ACHN (cell line): ENCODE results near the gene RIN1.

Source experiments
- DNase-seq: peaks from one replicate; pipeline ENCODE4 v3.0.0-alpha.2; 2015
- in situ Hi-C: cut with HindIII; loops from 2 replicates; pipeline ENCODE4 v1.10.0; 2017; ENCODE audit warnings: low sequenced_read_pairs, low pct_ligation_motif_present, low pct_unique_long_range_greater_than_20kb

RIN1 gene

DNA sequence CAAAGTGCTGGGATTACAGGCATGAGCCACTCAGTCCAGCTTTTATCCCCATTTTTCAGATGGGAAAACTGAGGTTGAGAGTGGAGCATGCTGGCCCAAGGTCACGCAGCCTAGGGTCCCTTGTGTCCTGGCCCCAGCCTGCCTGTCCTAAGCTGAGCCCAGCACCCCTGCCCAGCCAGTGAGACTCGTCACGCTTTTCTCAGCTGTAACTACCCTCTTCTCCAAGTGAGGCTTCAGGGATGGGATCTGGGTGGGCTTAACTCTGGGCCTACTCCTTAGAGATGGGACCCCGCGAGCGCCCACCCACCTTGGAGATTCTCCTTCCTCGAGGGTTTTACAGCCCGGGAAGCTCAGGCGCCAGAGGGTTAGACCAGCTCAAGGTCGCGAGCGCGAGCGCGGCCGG, 44.9 kb downstream of the RIN1 start:
- in situ Hi-C loops: no loop called here

GRCh38 chr11:66290330-66290621, 46.0 kb downstream of the RIN1 start:
- DNase-seq: no peak
- in situ Hi-C loops: no loop called here

More for the DNA sequence above, 44.9 kb downstream of the RIN1 start:
- DNase-seq: no peak

- in situ Hi-C loops: no loop called here
- DNase-seq: peak; percentile 75
These were observed 46.5 kb downstream of the RIN1 start for GRCh38 chr11:66289548-66290329.

- DNase-seq: peak; percentile 97
- in situ Hi-C loops: no loop called here
These were observed 47.3 kb downstream of the RIN1 start, which contains the start of gene YIF1A for GRCh38 chr11:66288671-66289547. Gene YIF1A (minus strand): TSS chr11:66289143. CDS start chr11:66288985, 158 bp downstream.

GRCh38 chr11:66287889-66288670, 48.2 kb downstream of the RIN1 start:
- in situ Hi-C loops: no loop called here
- no peak for DNase-seq

DNA sequence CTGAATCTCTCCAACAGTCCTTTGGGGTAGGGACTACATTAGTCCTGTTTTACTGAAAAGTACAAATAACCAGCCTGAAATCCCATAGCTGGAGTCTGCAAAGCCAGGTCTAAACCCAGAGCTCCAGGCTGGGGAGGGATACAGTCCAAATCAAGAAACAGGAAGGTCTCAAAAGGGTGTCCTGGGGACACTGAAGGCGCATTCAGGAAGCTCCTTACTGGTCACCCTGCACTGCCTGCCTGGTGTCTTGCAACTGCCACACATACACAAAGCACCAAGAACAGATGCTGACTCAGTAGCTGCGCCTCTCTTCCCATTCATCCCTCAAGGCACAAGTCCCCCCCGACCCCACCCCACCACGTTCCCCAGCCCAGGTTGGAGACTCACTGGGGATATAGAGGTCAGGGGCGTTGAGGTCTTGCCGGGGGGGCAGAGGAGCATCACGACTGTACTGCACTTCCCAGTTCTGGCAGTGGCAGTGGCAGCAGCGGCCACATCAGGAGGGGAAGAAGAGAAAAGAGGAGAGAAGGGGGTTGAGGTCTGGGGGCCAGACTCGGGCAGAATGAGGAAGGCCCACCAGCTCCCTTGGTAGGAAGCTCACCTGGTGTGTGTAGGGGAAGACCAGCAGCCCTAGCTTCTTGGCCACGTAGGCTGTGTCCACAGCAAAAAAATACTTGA, 48.9 kb downstream of the RIN1 start:
- in situ Hi-C loops: no loop called here
- DNase-seq: no peak

DNA sequence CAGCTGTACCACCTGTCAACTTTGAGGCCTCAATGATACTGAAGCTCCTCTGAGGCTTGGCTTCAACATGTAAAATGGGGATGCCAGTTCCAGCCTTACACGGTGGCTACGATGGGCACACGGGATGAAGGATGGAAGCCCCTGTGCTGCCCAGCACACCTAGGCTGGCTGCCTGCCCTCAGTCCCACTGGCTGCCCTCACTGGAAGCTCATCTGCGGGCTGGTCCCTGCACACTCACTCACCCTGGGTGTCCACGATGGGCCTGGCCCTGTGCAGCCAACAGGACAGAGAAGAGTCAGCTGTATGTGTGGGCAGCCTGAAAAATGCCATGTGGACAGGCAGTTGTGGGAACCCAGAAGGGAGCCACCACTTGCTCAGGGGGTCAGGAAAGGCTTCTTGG, 49.5 kb downstream of the RIN1 start:
- in situ Hi-C loops: no loop called here
- no peak for DNase-seq

DNA sequence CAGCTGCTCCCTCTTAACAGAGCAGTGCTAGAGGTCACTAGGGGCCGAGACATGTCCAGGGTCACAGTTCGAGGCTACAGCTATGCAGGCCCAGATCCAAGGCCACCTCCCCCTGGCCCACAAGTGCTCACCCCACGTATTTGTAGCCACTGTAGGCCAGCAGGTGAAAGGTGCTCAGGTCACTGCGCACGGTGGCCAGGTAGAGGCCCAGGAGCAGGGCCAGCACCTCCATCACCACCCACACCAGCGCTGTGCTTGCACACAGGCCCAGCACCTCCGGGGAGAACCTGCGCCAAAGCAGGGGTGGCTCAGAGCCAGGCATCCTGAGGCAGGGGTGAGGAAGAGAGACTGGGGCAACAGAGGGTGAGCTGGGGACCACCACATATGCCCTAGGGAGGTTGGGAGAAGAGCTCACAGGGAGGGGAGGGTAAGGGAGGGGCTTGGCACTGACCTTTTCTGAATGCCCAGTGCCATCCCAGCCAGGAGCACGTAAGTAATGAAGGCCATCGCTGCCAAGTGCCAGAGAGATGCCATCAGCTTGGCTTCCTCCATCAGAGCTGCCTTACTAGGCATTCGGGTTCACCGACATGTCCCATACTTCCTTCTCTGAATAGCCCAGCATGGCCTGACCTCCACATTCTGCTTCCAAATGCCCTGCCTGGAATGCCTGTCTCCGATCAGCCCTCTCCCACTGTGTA, 50.8 kb downstream of the RIN1 start:
- in situ Hi-C loops: no loop called here
- DNase-seq: no peak

DNA sequence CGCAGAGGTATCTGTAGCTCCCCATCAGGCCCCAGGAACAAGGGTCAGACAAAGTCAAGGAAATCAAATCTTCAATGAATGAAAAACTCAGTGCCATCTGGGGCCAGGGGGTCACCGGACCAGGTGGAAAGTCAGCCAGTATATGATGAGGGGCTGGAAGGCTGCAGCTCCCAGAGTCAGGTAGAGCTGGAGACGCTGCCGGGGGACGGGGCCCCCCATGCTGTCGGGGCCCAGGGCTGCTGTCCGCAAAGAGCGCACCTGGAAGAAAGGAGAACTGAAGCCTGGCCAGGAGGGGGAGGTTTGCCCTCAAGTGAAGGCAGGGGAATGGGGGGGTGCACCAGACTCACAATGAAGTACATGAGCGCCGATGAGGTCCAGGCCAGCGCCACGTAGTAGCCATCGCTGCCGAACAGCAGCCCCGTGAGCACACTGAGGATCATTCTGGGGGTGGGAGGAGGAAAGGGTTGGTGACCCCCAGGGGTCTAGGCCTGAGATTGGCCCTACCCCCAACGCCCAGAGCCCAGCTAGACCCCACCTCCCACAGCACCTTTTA, 51.6 kb downstream of the RIN1 start:
- in situ Hi-C loops: no loop called here

GRCh38 chr11:66283461-66284105, 52.7 kb downstream of the RIN1 start:
- DNase-seq: no peak
- in situ Hi-C loops: no loop called here

More for the DNA sequence above, 51.6 kb downstream of the RIN1 start:
- no peak for DNase-seq

DNA sequence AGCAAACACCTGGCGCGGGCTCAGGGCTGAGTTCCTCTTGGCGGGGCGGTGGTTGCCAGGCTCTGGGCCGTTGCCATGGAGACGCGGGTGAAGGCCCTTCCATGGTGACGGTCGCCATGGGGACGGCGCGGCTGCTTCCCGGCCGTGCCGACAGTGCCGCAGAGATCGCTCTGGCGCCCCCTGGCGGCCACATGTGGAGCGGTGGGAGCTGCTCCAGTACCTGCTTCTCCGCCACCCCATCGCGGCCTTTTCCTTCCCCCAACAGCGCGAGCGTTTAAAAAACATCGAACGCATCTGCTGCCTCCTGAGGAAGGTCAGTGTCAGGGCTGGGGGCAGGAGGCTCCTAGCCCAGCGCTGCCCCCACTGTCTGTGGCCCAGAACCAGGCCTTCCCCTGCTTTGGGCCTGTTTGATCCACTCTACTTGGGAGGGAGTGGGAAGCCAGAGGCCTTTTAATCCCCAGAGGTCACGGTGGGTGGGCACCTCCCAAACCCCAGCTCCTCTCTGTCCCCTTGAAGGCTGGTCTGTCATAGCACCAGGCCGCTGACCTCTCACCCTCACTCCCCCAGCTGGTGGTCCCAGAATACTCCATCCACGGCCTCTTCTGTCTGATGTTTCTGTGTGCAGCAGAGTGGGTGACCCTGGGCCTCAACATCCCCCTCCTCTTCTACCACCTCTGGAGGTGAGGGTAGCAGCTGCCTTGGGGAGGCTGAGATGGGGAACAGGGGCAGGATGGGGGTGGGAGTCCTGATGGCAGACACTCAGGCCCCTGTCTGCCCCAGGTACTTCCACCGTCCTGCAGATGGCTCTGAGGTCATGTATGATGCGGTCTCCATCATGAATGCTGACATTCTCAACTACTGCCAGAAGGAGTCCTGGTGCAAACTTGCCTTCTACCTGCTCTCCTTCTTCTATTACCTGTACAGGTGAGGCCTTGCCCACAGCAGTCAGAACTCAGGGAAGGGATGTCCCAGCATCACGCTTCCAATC, 53.5 kb downstream of the RIN1 start:
- in situ Hi-C loops: no loop called here

More for the DNA sequence above, 53.5 kb downstream of the RIN1 start:
- DNase-seq: peak; percentile 82
